WTC11 (cell line): ENCODE measurements around the gene RNU2-1. TPM values are rescaled to one million over a fixed set of nuclear protein-coding genes. Genes with fewer than 3 reads are reported as not detected.

Source experiments
- ATAC-seq: fragments of 200-7000 bp; cut with Tn5 transposase; 2 replicates; pipeline ENCODE4 v1.10.0; 2021; ENCODE audit warnings: mild to moderate bottlenecking, moderate library complexity
- CTCF ChIA-PET: fragments of 300-600 bp; sonication (Branson Sonifier 250); formaldehyde crosslinking; loops from one replicate; lab custom pipeline; 2021; ENCODE audit warnings: antibody characterized with exemption; lab: Charles Lee
- POLR2A ChIA-PET: fragments of 350-600 bp; sonication (Branson Sonifier 250); formaldehyde crosslinking; loops from one replicate; lab custom pipeline; 2021; ENCODE audit warnings: antibody characterized with exemption; lab: Charles Lee
- DNase-seq: peaks from one replicate; pipeline ENCODE4 v3.0.0; 2021; ENCODE audit warnings: low spot score
- H3K27ac Mint-ChIP-seq: 2 replicates; pipeline ENCODE4 v1.8.0; 2021; ENCODE audit warnings: mixed read lengths
- H3K27me3 Mint-ChIP-seq: 2 replicates; pipeline ENCODE4 v1.8.0; 2021; ENCODE audit warnings: low read depth, mild to moderate bottlenecking, moderate library complexity, mixed read lengths
- H3K36me3 Mint-ChIP-seq: 2 replicates; pipeline ENCODE4 v1.8.0; 2021; ENCODE audit warnings: mixed read lengths
- H3K4me1 Mint-ChIP-seq: 2 replicates; pipeline ENCODE4 v1.8.0; 2022; ENCODE audit warnings: mixed read lengths
- H3K4me3 Mint-ChIP-seq: 2 replicates; pipeline ENCODE4 v1.8.0; 2021; ENCODE audit warnings: mild to moderate bottlenecking, moderate library complexity, mixed read lengths
- H3K9me3 Mint-ChIP-seq: 2 replicates; pipeline ENCODE4 v1.8.0; 2021; ENCODE audit warnings: mixed read lengths
- ELF4 ChIP-seq: sonication (generic); formaldehyde crosslinking; IDR thresholded peaks from 2 replicates; pipeline ENCODE4 v1.8.1; 2022; ENCODE audit warnings: low read depth, mild to moderate bottlenecking, moderate library complexity, missing genetic modification reagents
- ETV6 ChIP-seq: sonication (generic); formaldehyde crosslinking; IDR thresholded peaks from 2 replicates; pipeline ENCODE4 v1.8.1; 2022; ENCODE audit warnings: mild to moderate bottlenecking, missing genetic modification reagents
- GRHL2 ChIP-seq: fragments of 250-450 bp; sonication (Bioruptor Pico); IDR thresholded peaks from 2 replicates; pipeline ENCODE4 v1.8.0; 2022; ENCODE audit warnings: mild to moderate bottlenecking, moderate library complexity; ENCODE audit not compliant: insufficient replicate concordance, severe bottlenecking
- NR1H2 ChIP-seq: sonication (generic); formaldehyde crosslinking; IDR thresholded peaks from 2 replicates; pipeline ENCODE4 v1.9.0; 2021; ENCODE audit warnings: mild to moderate bottlenecking, moderate library complexity, missing genetic modification reagents
- NR2C2 ChIP-seq: sonication (generic); formaldehyde crosslinking; IDR thresholded peaks from 2 replicates; pipeline ENCODE4 v1.8.0; 2022; ENCODE audit warnings: mild to moderate bottlenecking, missing genetic modification reagents
- TCF7 ChIP-seq: sonication (generic); formaldehyde crosslinking; IDR thresholded peaks from 2 replicates; pipeline ENCODE4 v1.8.0; 2022; ENCODE audit warnings: mild to moderate bottlenecking, low read depth, missing genetic modification reagents, moderate library complexity
- ZNF121 ChIP-seq: sonication (generic); formaldehyde crosslinking; IDR thresholded peaks from 2 replicates; pipeline ENCODE4 v1.8.0; 2023; ENCODE audit warnings: missing genetic modification reagents
- ZNF671 ChIP-seq: fragments of 250-450 bp; sonication (Bioruptor Pico); IDR thresholded peaks from 2 replicates; pipeline ENCODE4 v1.8.0; 2021; ENCODE audit warnings: mild to moderate bottlenecking
- total RNA-seq: library from RNA; stranded (reverse); gene quantifications from 3 replicates; pipeline ENCODE4 v1.2.3, GENCODE V29; 2021
- TF ChIP-seq, protein P1 (sequence below): sonication (generic); formaldehyde crosslinking; IDR thresholded peaks from 2 replicates; pipeline ENCODE4 v1.8.1; 2023; ENCODE audit warnings: mild to moderate bottlenecking, missing genetic modification reagents
- TF ChIP-seq, protein P2 (sequence below): fragments of 250-450 bp; sonication (Bioruptor Pico); IDR thresholded peaks from 2 replicates; pipeline ENCODE4 v1.8.0; 2021; ENCODE audit warnings: mild to moderate bottlenecking
- TF ChIP-seq, protein P3 (sequence below): sonication (generic); formaldehyde crosslinking; IDR thresholded peaks from 2 replicates; pipeline ENCODE4 v1.8.1; 2022; ENCODE audit warnings: missing genetic modification reagents, borderline replicate concordance
- TF ChIP-seq, protein P4 (sequence below): sonication (generic); formaldehyde crosslinking; IDR thresholded peaks from 2 replicates; pipeline ENCODE4 v1.8.1; 2023; ENCODE audit warnings: mild to moderate bottlenecking, missing genetic modification reagents
- TF ChIP-seq, protein P5 (sequence below): sonication (generic); formaldehyde crosslinking; IDR thresholded peaks from 2 replicates; pipeline ENCODE4 v1.8.0; 2023; ENCODE audit warnings: mild to moderate bottlenecking, missing genetic modification reagents
- TF ChIP-seq, protein P6 (sequence below): sonication (generic); formaldehyde crosslinking; IDR thresholded peaks from 2 replicates; pipeline ENCODE4 v1.8.0; 2023; ENCODE audit warnings: missing genetic modification reagents, mild to moderate bottlenecking, borderline replicate concordance
- TF ChIP-seq, protein P7 (sequence below): fragments of 250-450 bp; sonication (Bioruptor Pico); IDR thresholded peaks from 2 replicates; pipeline ENCODE4 v1.9.0; 2021; ENCODE audit warnings: moderate library complexity, mild to moderate bottlenecking, inconsistent platforms, borderline replicate concordance

RNU2-1 gene
- total RNA-seq, 1 experiment from 2014 or later: 6,122 TPM

DNA sequence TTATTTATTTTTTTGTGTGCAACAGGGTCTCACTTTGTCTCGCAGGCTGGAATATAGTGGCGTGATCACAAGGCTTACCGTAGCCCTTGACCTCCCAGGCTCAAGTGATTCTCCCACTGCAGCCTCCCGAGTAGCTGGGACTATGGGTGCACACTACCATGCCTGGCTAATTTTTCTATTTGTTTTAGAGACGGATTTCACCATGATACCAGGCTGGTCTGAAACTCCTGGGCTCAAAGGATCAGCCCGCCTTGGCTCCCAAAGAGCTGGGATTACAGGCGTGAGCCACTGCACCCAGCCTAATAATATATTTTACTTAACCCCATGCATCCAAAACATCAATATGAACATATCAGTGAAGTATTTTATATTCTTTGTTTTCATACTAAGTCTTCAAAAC, 7.4 kb downstream of the RNU2-1 start:
- Mint-ChIP-seq H3K36me3 (no peaks in the 10 kb centered on the region), H3K4me1 (no peaks in the 10 kb centered on the region), H3K27me3 (no peaks in the 10 kb centered on the region), H3K9me3 (no peaks in the 10 kb centered on the region), H3K27ac (no peak overlapping the region), H3K4me3 (no peak overlapping the region)
- ChIA-PET POLR2A (interaction anchor here (1.5 kb wide), 1 partner anchor 89 kb away, joined by 4 read pairs; no protein-coding TSS in a partner anchor), CTCF (no interaction called here)
- ATAC-seq (no peak), DNase-seq (no peak)
- TF ChIP-seq NR1H2 (CRISPR knock-in tag) (no peak), ZNF671 (CRISPR knock-in tag) (no peak)
- TF ChIP-seq, protein P1, sequence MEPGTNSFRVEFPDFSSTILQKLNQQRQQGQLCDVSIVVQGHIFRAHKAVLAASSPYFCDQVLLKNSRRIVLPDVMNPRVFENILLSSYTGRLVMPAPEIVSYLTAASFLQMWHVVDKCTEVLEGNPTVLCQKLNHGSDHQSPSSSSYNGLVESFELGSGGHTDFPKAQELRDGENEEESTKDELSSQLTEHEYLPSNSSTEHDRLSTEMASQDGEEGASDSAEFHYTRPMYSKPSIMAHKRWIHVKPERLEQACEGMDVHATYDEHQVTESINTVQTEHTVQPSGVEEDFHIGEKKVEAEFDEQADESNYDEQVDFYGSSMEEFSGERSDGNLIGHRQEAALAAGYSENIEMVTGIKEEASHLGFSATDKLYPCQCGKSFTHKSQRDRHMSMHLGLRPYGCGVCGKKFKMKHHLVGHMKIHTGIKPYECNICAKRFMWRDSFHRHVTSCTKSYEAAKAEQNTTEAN: no peak

DNA sequence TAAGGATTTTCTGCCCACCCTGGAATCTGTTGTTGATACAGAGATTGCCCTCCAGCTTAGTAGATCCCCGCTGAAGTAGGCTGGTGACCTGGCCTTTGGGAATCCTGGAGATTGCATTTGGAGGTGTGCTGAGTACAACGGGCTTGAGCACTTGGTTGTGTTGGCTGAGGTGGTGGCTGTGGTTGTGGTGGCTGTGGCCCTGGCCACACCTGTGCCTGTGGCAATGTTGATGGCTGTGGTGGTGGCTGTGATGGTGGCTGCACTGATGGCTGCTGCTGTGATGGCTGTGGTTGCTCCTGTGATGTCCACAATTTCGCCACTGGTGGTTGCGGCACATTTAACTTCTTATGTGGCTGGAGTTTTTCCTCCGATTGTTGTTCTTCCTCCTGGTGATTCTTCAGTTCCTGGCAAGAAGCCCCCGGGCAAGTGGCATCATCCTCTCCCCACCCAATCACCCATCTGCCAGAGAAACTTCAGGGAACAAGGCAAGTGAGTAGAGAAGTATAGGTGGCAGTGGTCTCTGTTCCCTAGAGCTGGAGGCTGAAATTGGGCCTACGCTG, 9.6 kb downstream of the RNU2-1 start:
- POLR2A ChIA-PET: interaction anchor here (0.6 to 1.0 kb wide), 2 partner anchors 40 to 898 kb away, joined by 4 to 7 read pairs; no protein-coding TSS in a partner anchor
- TF ChIP-seq TCF7 (CRISPR knock-in tag): no peak
- no peak for TF ChIP-seq ETV6
- TF ChIP-seq GRHL2 (CRISPR knock-in tag): no peak
- TF ChIP-seq, protein P2, sequence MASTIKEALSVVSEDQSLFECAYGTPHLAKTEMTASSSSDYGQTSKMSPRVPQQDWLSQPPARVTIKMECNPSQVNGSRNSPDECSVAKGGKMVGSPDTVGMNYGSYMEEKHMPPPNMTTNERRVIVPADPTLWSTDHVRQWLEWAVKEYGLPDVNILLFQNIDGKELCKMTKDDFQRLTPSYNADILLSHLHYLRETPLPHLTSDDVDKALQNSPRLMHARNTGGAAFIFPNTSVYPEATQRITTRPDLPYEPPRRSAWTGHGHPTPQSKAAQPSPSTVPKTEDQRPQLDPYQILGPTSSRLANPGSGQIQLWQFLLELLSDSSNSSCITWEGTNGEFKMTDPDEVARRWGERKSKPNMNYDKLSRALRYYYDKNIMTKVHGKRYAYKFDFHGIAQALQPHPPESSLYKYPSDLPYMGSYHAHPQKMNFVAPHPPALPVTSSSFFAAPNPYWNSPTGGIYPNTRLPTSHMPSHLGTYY (CRISPR knock-in tag): no peak
- no peak for TF ChIP-seq ZNF121
- TF ChIP-seq, protein P3, sequence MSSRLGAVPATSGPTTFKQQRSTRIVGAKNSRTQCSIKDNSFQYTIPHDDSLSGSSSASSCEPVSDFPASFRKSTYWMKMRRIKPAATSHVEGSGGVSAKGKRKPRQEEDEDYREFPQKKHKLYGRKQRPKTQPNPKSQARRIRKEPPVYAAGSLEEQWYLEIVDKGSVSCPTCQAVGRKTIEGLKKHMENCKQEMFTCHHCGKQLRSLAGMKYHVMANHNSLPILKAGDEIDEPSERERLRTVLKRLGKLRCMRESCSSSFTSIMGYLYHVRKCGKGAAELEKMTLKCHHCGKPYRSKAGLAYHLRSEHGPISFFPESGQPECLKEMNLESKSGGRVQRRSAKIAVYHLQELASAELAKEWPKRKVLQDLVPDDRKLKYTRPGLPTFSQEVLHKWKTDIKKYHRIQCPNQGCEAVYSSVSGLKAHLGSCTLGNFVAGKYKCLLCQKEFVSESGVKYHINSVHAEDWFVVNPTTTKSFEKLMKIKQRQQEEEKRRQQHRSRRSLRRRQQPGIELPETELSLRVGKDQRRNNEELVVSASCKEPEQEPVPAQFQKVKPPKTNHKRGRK (CRISPR knock-in tag): no peak
- TF ChIP-seq, protein P4, sequence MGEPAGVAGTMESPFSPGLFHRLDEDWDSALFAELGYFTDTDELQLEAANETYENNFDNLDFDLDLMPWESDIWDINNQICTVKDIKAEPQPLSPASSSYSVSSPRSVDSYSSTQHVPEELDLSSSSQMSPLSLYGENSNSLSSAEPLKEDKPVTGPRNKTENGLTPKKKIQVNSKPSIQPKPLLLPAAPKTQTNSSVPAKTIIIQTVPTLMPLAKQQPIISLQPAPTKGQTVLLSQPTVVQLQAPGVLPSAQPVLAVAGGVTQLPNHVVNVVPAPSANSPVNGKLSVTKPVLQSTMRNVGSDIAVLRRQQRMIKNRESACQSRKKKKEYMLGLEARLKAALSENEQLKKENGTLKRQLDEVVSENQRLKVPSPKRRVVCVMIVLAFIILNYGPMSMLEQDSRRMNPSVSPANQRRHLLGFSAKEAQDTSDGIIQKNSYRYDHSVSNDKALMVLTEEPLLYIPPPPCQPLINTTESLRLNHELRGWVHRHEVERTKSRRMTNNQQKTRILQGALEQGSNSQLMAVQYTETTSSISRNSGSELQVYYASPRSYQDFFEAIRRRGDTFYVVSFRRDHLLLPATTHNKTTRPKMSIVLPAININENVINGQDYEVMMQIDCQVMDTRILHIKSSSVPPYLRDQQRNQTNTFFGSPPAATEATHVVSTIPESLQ (CRISPR knock-in tag): no peak
- no peak for TF ChIP-seq NR2C2
- TF ChIP-seq, protein P5, sequence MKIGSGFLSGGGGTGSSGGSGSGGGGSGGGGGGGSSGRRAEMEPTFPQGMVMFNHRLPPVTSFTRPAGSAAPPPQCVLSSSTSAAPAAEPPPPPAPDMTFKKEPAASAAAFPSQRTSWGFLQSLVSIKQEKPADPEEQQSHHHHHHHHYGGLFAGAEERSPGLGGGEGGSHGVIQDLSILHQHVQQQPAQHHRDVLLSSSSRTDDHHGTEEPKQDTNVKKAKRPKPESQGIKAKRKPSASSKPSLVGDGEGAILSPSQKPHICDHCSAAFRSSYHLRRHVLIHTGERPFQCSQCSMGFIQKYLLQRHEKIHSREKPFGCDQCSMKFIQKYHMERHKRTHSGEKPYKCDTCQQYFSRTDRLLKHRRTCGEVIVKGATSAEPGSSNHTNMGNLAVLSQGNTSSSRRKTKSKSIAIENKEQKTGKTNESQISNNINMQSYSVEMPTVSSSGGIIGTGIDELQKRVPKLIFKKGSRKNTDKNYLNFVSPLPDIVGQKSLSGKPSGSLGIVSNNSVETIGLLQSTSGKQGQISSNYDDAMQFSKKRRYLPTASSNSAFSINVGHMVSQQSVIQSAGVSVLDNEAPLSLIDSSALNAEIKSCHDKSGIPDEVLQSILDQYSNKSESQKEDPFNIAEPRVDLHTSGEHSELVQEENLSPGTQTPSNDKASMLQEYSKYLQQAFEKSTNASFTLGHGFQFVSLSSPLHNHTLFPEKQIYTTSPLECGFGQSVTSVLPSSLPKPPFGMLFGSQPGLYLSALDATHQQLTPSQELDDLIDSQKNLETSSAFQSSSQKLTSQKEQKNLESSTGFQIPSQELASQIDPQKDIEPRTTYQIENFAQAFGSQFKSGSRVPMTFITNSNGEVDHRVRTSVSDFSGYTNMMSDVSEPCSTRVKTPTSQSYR: no peak
- TF ChIP-seq, protein P6, sequence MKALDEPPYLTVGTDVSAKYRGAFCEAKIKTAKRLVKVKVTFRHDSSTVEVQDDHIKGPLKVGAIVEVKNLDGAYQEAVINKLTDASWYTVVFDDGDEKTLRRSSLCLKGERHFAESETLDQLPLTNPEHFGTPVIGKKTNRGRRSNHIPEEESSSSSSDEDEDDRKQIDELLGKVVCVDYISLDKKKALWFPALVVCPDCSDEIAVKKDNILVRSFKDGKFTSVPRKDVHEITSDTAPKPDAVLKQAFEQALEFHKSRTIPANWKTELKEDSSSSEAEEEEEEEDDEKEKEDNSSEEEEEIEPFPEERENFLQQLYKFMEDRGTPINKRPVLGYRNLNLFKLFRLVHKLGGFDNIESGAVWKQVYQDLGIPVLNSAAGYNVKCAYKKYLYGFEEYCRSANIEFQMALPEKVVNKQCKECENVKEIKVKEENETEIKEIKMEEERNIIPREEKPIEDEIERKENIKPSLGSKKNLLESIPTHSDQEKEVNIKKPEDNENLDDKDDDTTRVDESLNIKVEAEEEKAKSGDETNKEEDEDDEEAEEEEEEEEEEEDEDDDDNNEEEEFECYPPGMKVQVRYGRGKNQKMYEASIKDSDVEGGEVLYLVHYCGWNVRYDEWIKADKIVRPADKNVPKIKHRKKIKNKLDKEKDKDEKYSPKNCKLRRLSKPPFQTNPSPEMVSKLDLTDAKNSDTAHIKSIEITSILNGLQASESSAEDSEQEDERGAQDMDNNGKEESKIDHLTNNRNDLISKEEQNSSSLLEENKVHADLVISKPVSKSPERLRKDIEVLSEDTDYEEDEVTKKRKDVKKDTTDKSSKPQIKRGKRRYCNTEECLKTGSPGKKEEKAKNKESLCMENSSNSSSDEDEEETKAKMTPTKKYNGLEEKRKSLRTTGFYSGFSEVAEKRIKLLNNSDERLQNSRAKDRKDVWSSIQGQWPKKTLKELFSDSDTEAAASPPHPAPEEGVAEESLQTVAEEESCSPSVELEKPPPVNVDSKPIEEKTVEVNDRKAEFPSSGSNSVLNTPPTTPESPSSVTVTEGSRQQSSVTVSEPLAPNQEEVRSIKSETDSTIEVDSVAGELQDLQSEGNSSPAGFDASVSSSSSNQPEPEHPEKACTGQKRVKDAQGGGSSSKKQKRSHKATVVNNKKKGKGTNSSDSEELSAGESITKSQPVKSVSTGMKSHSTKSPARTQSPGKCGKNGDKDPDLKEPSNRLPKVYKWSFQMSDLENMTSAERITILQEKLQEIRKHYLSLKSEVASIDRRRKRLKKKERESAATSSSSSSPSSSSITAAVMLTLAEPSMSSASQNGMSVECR: no peak
- TF ChIP-seq, protein P7, sequence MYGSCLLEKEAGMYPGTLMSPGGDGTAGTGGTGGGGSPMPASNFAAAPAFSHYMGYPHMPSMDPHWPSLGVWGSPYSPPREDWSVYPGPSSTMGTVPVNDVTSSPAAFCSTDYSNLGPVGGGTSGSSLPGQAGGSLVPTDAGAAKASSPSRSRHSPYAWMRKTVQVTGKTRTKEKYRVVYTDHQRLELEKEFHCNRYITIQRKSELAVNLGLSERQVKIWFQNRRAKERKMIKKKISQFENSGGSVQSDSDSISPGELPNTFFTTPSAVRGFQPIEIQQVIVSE: no peak
- TF ChIP-seq ELF4 (CRISPR knock-in tag): no peak

More for the DNA sequence above, 9.6 kb downstream of the RNU2-1 start:
- no peaks in the 10 kb centered on the region for H3K9me3 Mint-ChIP-seq
- no peaks in the 10 kb centered on the region for H3K27me3 Mint-ChIP-seq
- no peak overlapping the region for H3K27ac Mint-ChIP-seq
- no peaks in the 10 kb centered on the region for H3K4me1 Mint-ChIP-seq
- H3K36me3 Mint-ChIP-seq: no peaks in the 10 kb centered on the region
- DNase-seq (no peak), ATAC-seq (no peak)
- H3K4me3 Mint-ChIP-seq: no peak overlapping the region
- CTCF ChIA-PET: no interaction called here
